Keratinocyte (primary cell): Measurements from ENCODE around the gene NOTUM. TPM values are rescaled to one million over a fixed set of nuclear protein-coding genes. Genes with fewer than 3 reads are reported as not detected.

ENCODE experiments used
- DNase-seq: peaks from one replicate; pipeline ENCODE4 v3.0.0-alpha.2; 2011; ENCODE audit warnings: low read depth, missing footprints, low spot score
- FAIRE-seq: peaks from 2 replicates; lab custom pipeline; 2011; peaks lifted over from hg19 to GRCh38; lab: Jason Lieb, UNC
- H2AFZ ChIP-seq: 2 replicates; pipeline ENCODE4 v1.6.0; 2012; ENCODE audit warnings: low read length, control low read depth, inconsistent platforms; ENCODE audit not compliant: control insufficient read depth
- H3K27ac ChIP-seq: 2 replicates; pipeline ENCODE4 v1.5.1; 2011; ENCODE audit warnings: low read length; ENCODE audit not compliant: control insufficient read depth, insufficient read depth
- H3K27me3 ChIP-seq: 3 replicates; pipeline ENCODE4 v1.6.0; 2011; ENCODE audit warnings: low read length; ENCODE audit not compliant: control insufficient read depth, insufficient read depth; ENCODE audit errors: extremely low read depth
- H3K36me3 ChIP-seq, 2 experiments: 2 replicates in 1 of 2; 3 replicates in 1 of 2; pipeline ENCODE4 v1.5.1; 2011; ENCODE audit warnings: low read length in 2 of 2, mild to moderate bottlenecking in 1 of 2; ENCODE audit not compliant: control insufficient read depth in 2 of 2, insufficient read depth in 2 of 2; ENCODE audit errors: extremely low read depth in 1 of 2
- H3K4me1 ChIP-seq: 3 replicates; pipeline ENCODE4 v1.5.1; 2011; ENCODE audit warnings: low read length; ENCODE audit not compliant: control insufficient read depth, insufficient read depth; ENCODE audit errors: extremely low read depth
- H3K4me2 ChIP-seq: 3 replicates; pipeline ENCODE4 v1.6.0; 2011; ENCODE audit warnings: low read depth, low read length; ENCODE audit not compliant: control insufficient read depth, insufficient read depth; ENCODE audit errors: extremely low read depth
- H3K4me3 ChIP-seq, 3 experiments: fragments of 200-600 bp in 1 of 3; sonication (generic) in 1 of 3; 2 replicates in 2 of 3; 3 replicates in 1 of 3; pipeline ENCODE4 v1.5.1; 2011 to 2016; ENCODE audit warnings: low read length in 3 of 3, mild to moderate bottlenecking in 3 of 3, control low read depth in 2 of 3, inconsistent platforms in 1 of 3, low read depth in 1 of 3, mixed read lengths in 1 of 3, mixed run types in 1 of 3, moderate library complexity in 1 of 3; ENCODE audit not compliant: control insufficient read depth in 2 of 3, insufficient read depth in 2 of 3; ENCODE audit errors: extremely low read depth in 1 of 3
- H3K79me2 ChIP-seq: 2 replicates; pipeline ENCODE4 v1.6.0; 2012; ENCODE audit warnings: low read length; ENCODE audit not compliant: control insufficient read depth, insufficient read depth
- H3K9ac ChIP-seq: 3 replicates; pipeline ENCODE4 v1.6.0; 2011; ENCODE audit warnings: low read length; ENCODE audit not compliant: control insufficient read depth, insufficient read depth; ENCODE audit errors: extremely low read depth
- H3K9me1 ChIP-seq: 3 replicates; pipeline ENCODE4 v1.6.0; 2011; ENCODE audit warnings: low read length; ENCODE audit not compliant: control insufficient read depth, insufficient read depth; ENCODE audit errors: extremely low read depth
- H3K9me3 ChIP-seq: 2 replicates; pipeline ENCODE4 v1.5.1; 2012; ENCODE audit warnings: low read depth, low read length; ENCODE audit not compliant: control insufficient read depth
- H4K20me1 ChIP-seq: 3 replicates; pipeline ENCODE4 v1.6.0; 2011; ENCODE audit warnings: low read length; ENCODE audit not compliant: control insufficient read depth, insufficient read depth; ENCODE audit errors: extremely low read depth
- CTCF ChIP-seq, 3 experiments: IDR thresholded peaks in 1 of 3; conservative IDR thresholded peaks in 1 of 3; optimal IDR thresholded peaks in 1 of 3; 2 replicates in 2 of 3; 3 replicates in 1 of 3; pipeline versions ENCODE3 to v1.5.1; 2011; ENCODE audit warnings: low read length in 3 of 3, mild to moderate bottlenecking in 3 of 3, moderate library complexity in 2 of 3, control low read depth in 1 of 3, inconsistent platforms in 1 of 3; ENCODE audit not compliant: insufficient read depth in 2 of 3; ENCODE audit errors: extremely low read depth in 1 of 3
- EZH2 ChIP-seq: IDR thresholded peaks from one replicate; pipeline ENCODE4 v1.6.1; 2012; ENCODE audit warnings: inconsistent platforms, mild to moderate bottlenecking, low read length, moderate library complexity
- dilution Hi-C: fragments of 300-500 bp; cut with MboI; formaldehyde crosslinking; loops from one replicate; pipeline ENCODE4 v1.7.0; 2020; ENCODE audit warnings: low sequenced_read_pairs; ENCODE audit not compliant: extremely low pct_ligation_motif_present
- polyA plus RNA-seq, 5 experiments: library from polyadenylated mRNA; depleted of rRNA in 3 of 5; stranded (reverse) in 3 of 5; stranded (forward) in 1 of 5; unstranded in 1 of 5; fragments of >200 nt; gene quantifications; 1 replicate in 1 of 5; 2 replicates in 3 of 5; 3 replicates in 1 of 5; pipeline versions ENCODE4 v1.2.1 to v1.2.3, GENCODE V29; 2011 to 2012; ENCODE audit warnings: missing spikeins in 2 of 5, low read depth in 1 of 5, low replicate concordance in 1 of 5

Gene NOTUM
- polyA plus RNA-seq, 1 donor (not counting 4 experiments of a cell fraction or from before 2014, with no cell fraction given), result not detected

- Histone ChIP-seq H2AFZ (no peak overlapping the region), H3K9me3 (no peaks in the 10 kb centered on the region), H3K9me1 (no peaks in the 10 kb centered on the region), H3K27me3 (no peaks in the 10 kb centered on the region), H4K20me1 (no peaks in the 10 kb centered on the region), H3K27ac (no peak overlapping the region), H3K4me2 (no peak overlapping the region), H3K9ac (no peak overlapping the region), H3K4me1 (peaks cover 14% of the 10 kb centered on the region), H3K79me2 (no peaks in the 10 kb centered on the region), H3K36me3 (no peaks in the 10 kb centered on the region), H3K4me3 (no peak overlapping the region)
- FAIRE-seq (no peak), DNase-seq (no peak)
- dilution Hi-C loops, result no loop called here
- no peak for TF ChIP-seq CTCF (optimal IDR thresholded peaks at IDR 0.05 in 1 of 3, IDR thresholded peaks at IDR 0.05 in 1 of 3, conservative IDR thresholded peaks at IDR 0.05 in 1 of 3; ENCODE audit: extremely low read depth in 1 of 3, insufficient read depth in 2 of 3, low read length in 3 of 3)
- TF ChIP-seq EZH2, result no peak
These were observed 34.7 kb upstream of the NOTUM start for GRCh38 chr17:81995463-81996231.

GRCh38 chr17:81994593-81995462 lies 33.8 kb upstream of the NOTUM start:
- H3K4me1 ChIP-seq, result peaks cover 14% of the 10 kb centered on the region
- no peak overlapping the region for H3K9ac ChIP-seq
- no peaks in the 10 kb centered on the region for H4K20me1 ChIP-seq
- no peaks in the 10 kb centered on the region for H3K9me1 ChIP-seq
- H3K9me3 ChIP-seq, result no peaks in the 10 kb centered on the region
- no peak overlapping the region for H3K4me3 ChIP-seq
- no peak for TF ChIP-seq CTCF (optimal IDR thresholded peaks at IDR 0.05 in 1 of 3, IDR thresholded peaks at IDR 0.05 in 1 of 3, conservative IDR thresholded peaks at IDR 0.05 in 1 of 3; ENCODE audit: extremely low read depth in 1 of 3, insufficient read depth in 2 of 3, low read length in 3 of 3)
- no peak for TF ChIP-seq EZH2
- dilution Hi-C loops, result no loop called here
- no peak overlapping the region for H3K4me2 ChIP-seq
- H3K27me3 ChIP-seq, result no peaks in the 10 kb centered on the region
- no peaks in the 10 kb centered on the region for H3K79me2 ChIP-seq
- H2AFZ ChIP-seq, result no peak overlapping the region
- no peak overlapping the region for H3K27ac ChIP-seq
- FAIRE-seq (no peak), DNase-seq (no peak)
- no peaks in the 10 kb centered on the region for H3K36me3 ChIP-seq
